Ascending aorta (tissue), 2 donors: ENCODE data around the gene CHCT1. TPM values are rescaled to one million over a fixed set of nuclear protein-coding genes. Genes with fewer than 3 reads are reported as not detected.
"Not testable (repeated sequence)": the region's sequence is repeated elsewhere in the genome, so short reads cannot be mapped to it uniquely, and the experiment has no call there.

Experiments used
- DNase-seq, 2 donors: peaks; one replicate each; pipeline ENCODE4 v3.0.0-alpha.2; 2019; ENCODE audit warnings: low spot score in 2 of 2
- H3K27ac ChIP-seq, 2 donors: fragments of 200-600 bp; sonication (generic); one replicate each; pipeline ENCODE4 v1.5.1; 2016 to 2017; ENCODE audit warnings: mild to moderate bottlenecking in 1 of 2
- H3K27me3 ChIP-seq: fragments of 200-600 bp; sonication (generic); one replicate; pipeline ENCODE4 v1.5.1; 2017
- H3K36me3 ChIP-seq, 2 donors: fragments of 200-600 bp; sonication (generic); one replicate each; pipeline ENCODE4 v1.5.1; 2016
- H3K4me1 ChIP-seq, 2 donors: fragments of 200-600 bp; sonication (generic); one replicate each; pipeline ENCODE4 v1.5.1; 2016 to 2017; ENCODE audit warnings: mild to moderate bottlenecking in 1 of 2
- H3K4me3 ChIP-seq, 2 donors: fragments of 200-600 bp; sonication (generic); one replicate each; pipeline ENCODE4 v1.5.1; 2016 to 2017; ENCODE audit warnings: mild to moderate bottlenecking in 1 of 2
- H3K9me3 ChIP-seq, 2 donors: fragments of 200-600 bp; sonication (generic); one replicate each; pipeline ENCODE4 v1.5.1; 2016
- intact Hi-C: fragments of 100-400 bp; cut with DNase I; formaldehyde crosslinking; loops from one replicate; pipeline ENCODE4 v1.15.1; 2023
- total RNA-seq: library from RNA; depleted of rRNA; stranded (reverse); fragments of >200 nt; gene quantifications from one replicate; pipeline ENCODE4 v1.1.0, GENCODE V29; 2016
- TF ChIP-seq, protein P1 (sequence below), 3 experiments: fragments of 200-600 bp in 2 of 3; fragments of 450-650 bp in 1 of 3; sonication (generic) in 2 of 3; IDR thresholded peaks; one replicate each; pipeline ENCODE4 v1.5.1; 2016 to 2019; ENCODE audit warnings: antibody characterized with exemption in 3 of 3, mild to moderate bottlenecking in 1 of 3, moderate library complexity in 1 of 3

CHCT1 gene
- total RNA-seq, 1 donor from 2014 or later: not detected

DNA sequence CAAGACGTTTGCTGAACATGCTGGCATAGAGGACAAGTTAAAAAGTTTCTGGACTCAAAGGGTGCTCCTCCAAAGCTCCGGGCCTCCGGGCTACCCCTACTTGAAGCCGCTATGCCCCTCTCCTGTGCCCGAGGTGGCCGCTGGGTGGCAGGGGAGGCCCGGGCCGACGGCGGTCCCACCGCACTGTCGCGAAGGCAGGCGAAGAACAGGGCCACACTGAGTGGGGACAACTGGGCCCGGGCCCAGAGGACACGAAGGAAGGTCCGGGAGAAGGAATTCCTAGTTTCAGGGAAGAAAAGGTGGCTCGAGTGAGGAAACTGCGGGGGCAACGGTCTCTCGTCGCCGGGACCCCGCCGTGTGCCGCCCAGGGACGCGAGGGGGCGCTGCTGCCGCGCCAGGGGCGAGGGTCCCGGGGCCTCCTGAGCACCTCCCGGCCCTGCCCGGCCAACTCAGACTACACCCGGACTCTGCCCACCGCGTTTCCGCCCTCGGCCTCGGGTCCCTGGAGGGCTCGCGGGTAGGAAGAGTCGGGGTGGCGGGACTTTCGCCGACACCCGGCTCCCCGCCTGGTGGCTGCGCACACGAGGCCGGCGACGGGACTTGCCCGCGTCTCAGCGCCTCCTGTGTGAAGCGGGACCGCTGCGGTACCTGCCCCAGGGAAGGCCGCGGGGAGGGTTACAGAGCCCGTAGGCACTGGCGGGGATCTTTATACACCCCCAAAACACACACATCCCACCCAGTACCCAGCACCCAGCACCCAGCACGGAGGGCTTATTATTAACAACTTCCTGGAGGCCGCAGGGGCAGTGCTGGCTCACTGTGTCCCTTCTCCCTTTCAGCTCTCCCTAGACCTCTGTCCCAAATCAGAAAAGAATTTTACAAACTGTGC is 772 bp upstream of the CHCT1 start:
- Histone ChIP-seq H3K9me3 (no peaks in the 10 kb centered on the region), H3K27me3 (no peaks in the 10 kb centered on the region), H3K4me3 (peak overlapping the region; percentile 72 to 76), H3K27ac (no peak overlapping the region), H3K36me3 (no peaks in the 10 kb centered on the region), H3K4me1 (no peaks in the 10 kb centered on the region)
- intact Hi-C loops: loop anchor here (1.0 kb wide), 1 partner anchor 14 kb away; no protein-coding TSS in a partner anchor
- peak; percentile 27 to 83 for DNase-seq
- TF ChIP-seq, protein P1, sequence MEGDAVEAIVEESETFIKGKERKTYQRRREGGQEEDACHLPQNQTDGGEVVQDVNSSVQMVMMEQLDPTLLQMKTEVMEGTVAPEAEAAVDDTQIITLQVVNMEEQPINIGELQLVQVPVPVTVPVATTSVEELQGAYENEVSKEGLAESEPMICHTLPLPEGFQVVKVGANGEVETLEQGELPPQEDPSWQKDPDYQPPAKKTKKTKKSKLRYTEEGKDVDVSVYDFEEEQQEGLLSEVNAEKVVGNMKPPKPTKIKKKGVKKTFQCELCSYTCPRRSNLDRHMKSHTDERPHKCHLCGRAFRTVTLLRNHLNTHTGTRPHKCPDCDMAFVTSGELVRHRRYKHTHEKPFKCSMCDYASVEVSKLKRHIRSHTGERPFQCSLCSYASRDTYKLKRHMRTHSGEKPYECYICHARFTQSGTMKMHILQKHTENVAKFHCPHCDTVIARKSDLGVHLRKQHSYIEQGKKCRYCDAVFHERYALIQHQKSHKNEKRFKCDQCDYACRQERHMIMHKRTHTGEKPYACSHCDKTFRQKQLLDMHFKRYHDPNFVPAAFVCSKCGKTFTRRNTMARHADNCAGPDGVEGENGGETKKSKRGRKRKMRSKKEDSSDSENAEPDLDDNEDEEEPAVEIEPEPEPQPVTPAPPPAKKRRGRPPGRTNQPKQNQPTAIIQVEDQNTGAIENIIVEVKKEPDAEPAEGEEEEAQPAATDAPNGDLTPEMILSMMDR (IDR thresholded peaks at IDR 0.05): peak; percentile 90 to 98 (median 95)

DNA sequence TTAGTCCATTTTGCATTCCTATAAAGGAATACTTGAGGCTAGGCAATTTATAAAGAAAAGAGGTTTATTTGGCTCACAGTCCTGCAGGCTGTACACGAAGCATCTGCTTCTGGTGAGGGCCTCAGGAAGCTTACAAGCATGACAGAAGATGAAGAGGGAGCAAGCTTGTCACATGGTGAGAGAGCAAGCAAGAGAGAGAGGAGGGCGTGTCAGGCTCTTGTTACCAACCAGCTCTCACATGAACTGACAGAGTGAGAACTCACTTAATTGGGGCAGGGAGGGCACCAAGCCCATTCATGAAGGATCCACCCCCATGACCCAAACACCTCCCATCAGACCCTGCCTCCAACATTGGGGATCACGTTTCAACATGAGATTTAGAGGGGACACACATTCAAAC is 1.6 kb downstream of the CHCT1 start:
- no peaks in the 10 kb centered on the region for H3K9me3 ChIP-seq
- H3K36me3 ChIP-seq: no peaks in the 10 kb centered on the region
- H3K27ac ChIP-seq: no peak overlapping the region
- TF ChIP-seq, protein P1 (IDR thresholded peaks at IDR 0.05): no peak
- H3K27me3 ChIP-seq: no peaks in the 10 kb centered on the region
- peak in 1 of 2 donors; percentile 60 for DNase-seq
- no peak overlapping the region for H3K4me3 ChIP-seq
- intact Hi-C loops: no loop called here
- H3K4me1 ChIP-seq: no peaks in the 10 kb centered on the region

DNA sequence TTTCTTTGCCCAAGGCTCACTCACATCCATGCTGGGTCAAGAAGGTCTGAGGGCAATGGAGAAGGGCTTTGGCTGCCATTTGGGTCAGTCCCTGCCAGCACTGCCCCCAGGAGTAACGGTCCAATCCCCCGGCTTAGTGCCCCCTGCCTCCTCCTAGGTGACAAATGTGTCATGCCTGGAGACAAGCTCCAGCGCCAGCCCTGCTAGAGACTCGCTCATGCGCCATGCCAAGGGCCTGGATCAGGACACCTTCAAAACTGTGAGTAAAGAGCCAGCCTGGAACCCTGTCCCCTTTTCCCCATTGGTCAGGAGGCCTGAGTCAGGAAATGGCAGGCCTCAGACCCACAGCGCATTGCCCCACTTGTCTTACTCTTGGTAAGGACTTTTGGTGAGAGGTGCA is 3.3 kb downstream of the CHCT1 start:
- intact Hi-C loops: no loop called here
- Histone ChIP-seq H3K36me3 (no peaks in the 10 kb centered on the region), H3K4me1 (no peaks in the 10 kb centered on the region), H3K27ac (no peak overlapping the region), H3K9me3 (no peaks in the 10 kb centered on the region), H3K4me3 (no peak overlapping the region), H3K27me3 (no peaks in the 10 kb centered on the region)
- TF ChIP-seq, protein P1 (IDR thresholded peaks at IDR 0.05): no peak
- no peak for DNase-seq

DNA sequence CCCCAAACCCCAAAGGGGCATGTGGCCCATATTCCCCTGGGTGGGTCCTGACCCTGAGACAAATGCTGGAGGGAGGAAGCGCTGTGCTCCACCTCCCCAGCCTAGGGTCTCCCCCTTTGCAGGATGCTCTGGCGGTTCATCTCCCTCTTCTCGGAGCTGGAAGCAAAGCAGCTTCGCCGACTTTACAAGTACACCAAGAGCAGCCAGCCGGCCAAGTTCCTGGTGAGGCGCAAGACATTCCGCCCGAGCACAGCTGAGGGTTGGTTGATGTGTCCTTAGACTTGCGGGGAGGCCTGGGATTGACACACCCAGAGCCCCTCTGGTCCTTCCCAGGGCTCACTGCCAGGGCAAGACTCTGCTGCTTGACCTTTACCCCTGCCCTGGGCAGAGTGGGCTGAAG is 4.3 kb downstream of the CHCT1 start:
- no peaks in the 10 kb centered on the region for H3K9me3 ChIP-seq
- intact Hi-C loops: no loop called here
- H3K27me3 ChIP-seq: no peaks in the 10 kb centered on the region
- H3K36me3 ChIP-seq: no peaks in the 10 kb centered on the region
- no peak overlapping the region for H3K27ac ChIP-seq
- H3K4me3 ChIP-seq: no peak overlapping the region
- TF ChIP-seq, protein P1 (IDR thresholded peaks at IDR 0.05): no peak
- DNase-seq: no peak
- H3K4me1 ChIP-seq: no peaks in the 10 kb centered on the region

DNA sequence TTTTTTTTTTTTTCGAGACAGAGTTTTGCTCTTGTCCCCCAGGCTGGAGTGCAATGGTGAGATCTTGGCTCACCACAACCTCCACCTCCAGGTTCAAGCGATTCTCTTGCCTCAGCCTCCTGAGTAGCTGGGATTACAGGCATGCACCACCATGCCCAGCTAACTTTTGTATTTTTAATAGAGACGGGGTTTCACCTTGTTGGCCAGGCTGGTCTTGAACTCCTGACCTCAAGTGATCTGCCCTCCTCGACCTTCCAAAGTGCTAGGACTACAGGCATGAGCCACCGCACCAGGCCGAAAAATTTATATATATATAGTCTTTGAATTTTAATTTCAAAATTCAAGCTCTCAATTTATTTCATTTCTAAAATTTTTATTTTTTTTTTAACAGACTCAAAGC is 6.2 kb downstream of the CHCT1 start:
- intact Hi-C loops, H3K4me1 ChIP-seq, H3K4me3 ChIP-seq, DNase-seq, H3K27ac ChIP-seq, H3K36me3 ChIP-seq, H3K27me3 ChIP-seq, H3K9me3 ChIP-seq: not testable (repeated sequence)

DNA sequence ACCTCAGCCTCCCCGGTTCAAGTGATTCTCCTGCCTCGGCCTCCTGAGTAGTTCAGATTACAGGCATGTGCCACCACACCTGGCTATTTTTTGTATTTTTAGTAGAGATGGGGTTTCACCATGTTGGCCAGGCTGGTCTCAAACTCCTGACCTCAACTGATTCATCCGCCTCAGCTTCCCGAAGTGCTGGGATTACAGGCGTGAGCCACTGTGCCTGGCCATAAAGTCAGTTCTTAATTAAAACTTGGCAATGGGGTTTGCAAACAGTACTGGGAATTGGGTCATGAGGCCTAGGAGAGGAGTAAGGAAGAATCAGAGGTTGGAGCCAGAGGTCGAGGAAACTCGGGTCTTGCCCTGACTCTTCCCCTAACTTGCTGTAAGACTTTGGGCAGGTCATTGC is 8.3 kb downstream of the CHCT1 start:
- H3K4me3 ChIP-seq, H3K27ac ChIP-seq, H3K36me3 ChIP-seq, H3K27me3 ChIP-seq, H3K9me3 ChIP-seq, H3K4me1 ChIP-seq, DNase-seq: not testable (repeated sequence)
- intact Hi-C loops: loop anchor here (10.0 kb wide), 2 partner anchors 286 to 326 kb away; partner anchors contain the start of gene CA4

DNA sequence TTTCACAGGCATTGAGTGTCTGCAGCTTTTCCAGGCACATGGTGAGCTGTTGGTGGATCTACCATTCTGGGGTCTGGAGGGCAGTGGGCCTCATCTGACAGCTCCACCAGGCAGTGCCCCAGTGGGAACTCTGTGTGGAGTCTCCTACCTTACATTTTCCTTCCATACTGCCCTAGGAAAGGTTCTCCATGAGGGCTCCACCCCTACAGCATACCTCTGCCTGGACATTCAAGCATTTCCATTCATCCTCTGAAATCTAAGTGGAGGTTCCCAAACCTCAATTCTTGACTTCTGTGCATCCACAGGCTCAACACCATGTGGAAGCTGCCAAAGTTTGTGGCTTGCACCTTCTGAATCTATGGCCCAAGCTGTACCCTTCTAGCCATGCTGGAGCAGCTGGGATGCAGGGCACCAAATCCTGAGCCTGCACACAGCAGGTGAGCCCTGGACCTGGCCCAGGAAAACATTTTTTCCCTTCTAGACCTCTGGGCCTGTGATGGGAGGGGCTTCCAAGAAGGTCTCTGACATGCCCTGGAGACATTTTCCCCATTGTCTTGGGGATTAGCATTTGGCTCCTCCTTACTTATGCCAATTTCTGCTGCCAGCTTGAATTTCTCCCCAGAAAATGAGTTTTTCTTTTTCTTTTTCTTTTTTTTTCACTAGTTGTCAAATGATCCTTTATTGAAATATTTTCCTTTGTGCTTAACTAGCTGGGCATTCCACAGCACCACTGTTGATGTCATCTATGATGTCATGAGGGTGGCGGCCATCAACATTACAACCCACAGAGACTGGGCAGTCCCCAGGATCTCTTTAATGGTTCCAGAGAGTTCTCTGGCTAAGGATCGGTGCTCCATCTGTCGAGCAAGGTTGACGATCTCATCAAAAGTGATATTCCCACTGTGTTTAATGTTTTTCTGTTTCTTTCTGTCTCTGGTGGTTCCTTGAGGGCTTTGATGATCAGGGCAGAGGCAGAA is 11.0 kb downstream of the CHCT1 start:
- intact Hi-C loops: loop anchor here (10.0 kb wide), 2 partner anchors 289 to 329 kb away; partner anchors contain the start of gene CA4
- not testable (repeated sequence) for DNase-seq, H3K36me3 ChIP-seq, H3K4me3 ChIP-seq, H3K27ac ChIP-seq, H3K4me1 ChIP-seq, H3K9me3 ChIP-seq, H3K27me3 ChIP-seq
